Medulla oblongata (tissue), 1 donor: ENCODE data around the gene ACAD9.

Experiments
- DNase-seq: peaks from one replicate; pipeline ENCODE4 v3.0.0-alpha.2; 2015; ENCODE audit errors: extremely low spot score

ACAD9 gene

DNA sequence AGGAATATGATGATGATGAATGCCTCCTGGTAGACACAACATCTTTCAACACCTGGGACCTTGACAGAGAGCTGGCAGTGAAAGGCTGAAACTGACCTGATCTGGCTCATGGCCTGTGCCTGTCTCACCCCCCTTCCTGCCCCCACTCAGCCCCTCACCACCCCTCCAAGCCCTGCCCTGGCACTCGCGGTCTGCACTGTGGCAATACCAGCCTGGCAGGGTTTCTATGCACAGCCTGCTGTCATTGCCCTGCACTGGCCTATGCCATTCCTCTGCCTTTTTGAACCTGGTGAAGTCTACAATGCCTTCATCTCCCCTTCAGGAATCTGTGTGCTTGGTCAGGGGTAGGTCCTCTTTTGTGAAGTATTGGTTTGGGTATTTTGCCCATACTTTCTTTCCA lies 56.5 kb downstream of the ACAD9 start:
- no peak for DNase-seq

GRCh38 chr3:128936341-128936740 lies 56.9 kb downstream of the ACAD9 start:
- DNase-seq = no peak

DNA sequence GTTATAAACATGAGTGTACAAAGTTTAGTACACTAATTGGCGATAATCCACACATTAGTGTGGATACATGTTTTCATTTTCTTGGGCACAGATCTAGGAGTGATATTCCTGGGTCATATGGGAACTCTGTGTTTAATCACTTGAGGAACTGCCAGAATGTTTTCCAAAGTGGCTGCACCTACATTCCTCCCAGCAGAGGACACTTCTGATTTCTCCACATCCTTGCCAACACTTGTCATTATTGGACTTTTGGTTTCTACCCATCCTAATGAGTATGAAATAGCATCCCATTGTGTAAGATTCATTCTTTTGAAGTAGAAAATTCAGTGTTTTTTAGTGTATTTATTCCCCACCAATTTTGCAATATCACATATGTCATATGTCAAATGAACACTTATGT lies 60.8 kb downstream of the ACAD9 start:
- DNase-seq = no peak

DNA sequence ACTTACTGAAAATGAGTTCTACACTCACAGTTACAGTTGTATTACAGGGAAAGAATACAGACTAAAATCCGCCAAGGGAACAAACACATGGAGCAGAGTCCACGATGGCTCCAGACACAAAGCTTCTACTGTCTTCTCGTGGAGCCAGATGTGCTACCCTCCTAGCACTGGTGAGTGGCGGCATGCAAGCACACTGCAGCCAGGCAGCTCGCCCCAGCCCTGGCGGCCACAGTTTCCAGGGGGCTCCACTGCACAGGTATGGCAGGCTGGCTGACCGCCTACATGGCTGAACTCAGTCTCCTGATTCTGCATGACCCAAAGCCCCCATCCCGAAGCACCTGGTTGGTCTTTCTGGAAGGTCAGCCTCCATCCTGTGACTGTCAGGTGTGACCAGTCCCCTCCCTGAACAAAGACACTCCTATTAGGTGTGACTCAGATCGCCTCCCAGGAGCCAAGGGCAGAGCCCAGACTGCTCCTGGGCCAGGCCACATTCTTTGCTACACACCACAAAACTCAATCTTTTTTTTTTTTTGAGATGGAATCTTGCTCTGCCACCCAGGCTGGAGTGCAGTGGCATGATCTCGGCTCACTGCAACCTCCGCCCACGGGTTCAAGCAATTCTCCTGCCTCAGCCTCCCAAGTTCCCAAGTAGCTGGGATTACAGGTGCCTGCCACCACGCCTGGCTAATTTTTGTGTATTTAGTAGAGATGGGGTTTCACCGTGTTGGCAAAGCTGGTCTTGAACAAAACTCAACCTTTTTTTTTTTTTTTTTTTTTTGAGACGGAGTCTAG lies 62.9 kb downstream of the ACAD9 start:
- no peak for DNase-seq

GRCh38 chr3:128945041-128945877 lies 65.8 kb downstream of the ACAD9 start:
- no peak for DNase-seq

- DNase-seq = no peak
These were observed 66.4 kb downstream of the ACAD9 start for GRCh38 chr3:128945878-128946175.

DNA sequence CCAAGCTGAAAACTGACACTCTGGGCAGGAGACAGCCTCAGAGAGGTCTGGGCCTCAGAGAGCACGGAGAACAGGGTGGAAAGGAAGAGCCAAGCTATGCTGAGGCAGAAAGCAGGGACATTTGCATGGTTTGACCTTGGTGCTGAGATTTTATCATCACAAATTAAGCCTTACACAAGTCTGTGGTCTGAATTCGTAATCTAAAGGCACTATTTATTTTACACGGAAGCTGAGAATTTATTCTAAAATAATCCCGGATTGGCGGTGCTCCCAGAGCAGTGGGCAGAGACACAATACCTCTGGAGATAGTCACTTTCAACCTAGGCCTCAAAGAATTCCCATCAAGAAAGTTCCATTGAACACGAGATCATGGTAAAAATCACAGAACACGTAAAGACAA lies 67.0 kb downstream of the ACAD9 start:
- no peak for DNase-seq

DNA sequence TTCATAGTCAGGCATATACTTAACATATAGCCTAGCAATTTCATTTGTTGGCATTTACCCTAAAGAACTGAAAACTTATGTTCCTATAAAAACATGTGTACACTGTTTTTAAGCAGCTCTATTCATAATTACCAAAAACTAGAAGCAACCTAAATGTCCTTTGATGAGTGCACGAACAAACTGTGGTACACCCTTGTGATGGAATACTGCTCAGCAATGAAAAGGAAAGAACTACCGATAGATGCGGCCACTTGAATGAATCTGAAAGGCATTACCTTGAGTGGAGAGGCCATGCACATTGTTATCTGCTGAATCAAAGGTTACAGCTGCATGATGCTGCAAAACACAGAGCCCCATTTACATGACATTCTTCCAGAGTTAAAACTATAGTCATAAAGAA lies 69.7 kb downstream of the ACAD9 start:
- no peak for DNase-seq

DNA sequence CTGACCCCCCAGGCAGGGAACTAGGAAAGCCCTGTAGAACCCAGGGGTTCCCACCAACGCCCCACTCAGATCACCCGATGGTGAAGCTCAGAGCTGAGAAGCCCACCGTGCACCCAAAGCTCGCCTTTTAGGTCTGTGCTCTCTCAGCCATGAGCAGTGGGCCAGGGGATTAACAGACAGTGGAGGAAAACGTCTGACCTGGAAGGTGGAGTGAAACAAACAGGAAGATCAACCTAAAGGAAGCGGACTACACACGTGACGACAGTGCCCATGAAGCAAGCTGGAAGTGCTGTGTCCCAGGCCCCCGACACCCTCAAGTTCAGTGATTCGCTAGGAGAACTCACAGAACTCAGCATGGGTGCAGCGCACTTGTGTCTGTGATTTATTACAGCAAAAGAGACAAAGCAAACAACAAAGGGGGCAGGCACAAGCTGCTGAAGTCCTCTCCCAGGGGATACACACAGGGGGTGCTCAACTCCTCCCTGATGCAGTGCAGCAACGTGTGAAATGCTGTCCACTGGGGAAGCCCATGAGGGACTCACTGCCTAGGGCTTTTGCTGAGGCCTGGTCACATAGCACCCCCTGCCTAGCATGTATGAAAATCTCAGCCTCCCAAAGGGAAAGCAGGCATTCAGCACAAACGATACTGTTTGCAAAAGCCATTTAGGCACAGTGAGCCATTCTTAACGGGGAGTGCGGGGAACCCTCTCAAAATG lies 71.0 kb downstream of the ACAD9 start:
- peak; percentile 60 for DNase-seq

GRCh38 chr3:128956440-128956839 lies 77.0 kb downstream of the ACAD9 start:
- no peak for DNase-seq
